HG03060 (cell line): Measurements from ENCODE around the gene MACROH2A1.

Experiments
- ATAC-seq: cut with Tn5 transposase; IDR thresholded peaks from one replicate; pipeline ENCODE4 v1.9.1; 2021; ENCODE audit warnings: low read depth, moderate number of reproducible peaks; ENCODE audit not compliant: unreplicated experiment

Gene MACROH2A1

DNA sequence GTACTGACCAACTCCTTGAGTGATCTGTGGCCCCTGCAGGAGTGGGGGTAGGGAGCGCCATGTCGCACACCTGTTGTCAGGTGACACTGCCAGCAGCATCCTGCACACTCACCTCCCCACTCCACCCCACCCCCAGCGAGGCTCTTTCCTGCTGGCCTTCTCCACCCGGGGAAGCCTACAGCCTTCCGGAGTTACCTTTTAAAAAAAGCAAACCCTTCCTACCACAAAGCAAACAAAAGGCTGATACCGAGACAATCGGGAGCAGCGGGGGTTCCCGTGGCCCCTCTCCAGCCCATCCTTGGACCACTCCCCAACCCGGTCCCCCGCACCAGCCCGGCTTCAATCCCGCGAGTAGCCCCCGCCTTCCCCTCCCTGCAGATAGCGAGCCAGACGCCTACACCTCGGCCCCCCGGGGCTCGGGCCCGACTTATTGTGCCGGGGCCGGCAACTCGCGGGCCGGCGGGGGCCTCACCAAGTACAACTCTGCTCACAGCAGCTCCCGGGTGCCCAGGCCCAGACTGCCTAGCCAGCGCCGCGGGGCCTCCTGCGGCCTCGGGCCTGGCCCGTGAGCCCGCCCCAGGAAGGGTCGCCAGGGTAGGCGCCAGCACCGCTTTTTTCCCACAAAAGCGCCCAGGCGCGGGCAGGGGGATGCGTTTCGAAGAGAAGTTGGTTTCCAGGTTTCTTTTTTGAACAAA lies 724 bp downstream of the MACROH2A1 start:
- no peak for ATAC-seq

DNA sequence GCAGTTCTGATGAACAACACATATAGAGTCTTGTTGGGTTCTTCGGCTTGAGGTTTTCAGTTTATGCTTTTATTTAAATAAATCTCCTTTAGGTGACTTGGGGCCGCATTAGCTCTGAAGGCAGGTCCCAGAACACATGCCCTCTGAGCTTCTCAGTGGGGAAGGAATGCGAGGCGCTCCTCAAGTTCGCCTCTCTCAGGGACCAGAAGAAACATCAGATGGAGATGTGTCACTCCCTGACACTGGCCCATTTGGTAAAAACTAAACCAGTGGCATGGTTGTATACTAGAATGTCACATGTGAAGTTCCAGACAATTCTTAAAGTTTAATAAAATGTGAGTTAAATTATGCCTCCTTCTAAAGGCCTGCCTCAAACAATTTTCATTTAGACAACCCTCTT lies 1.9 kb downstream of the MACROH2A1 start:
- ATAC-seq: no peak

DNA sequence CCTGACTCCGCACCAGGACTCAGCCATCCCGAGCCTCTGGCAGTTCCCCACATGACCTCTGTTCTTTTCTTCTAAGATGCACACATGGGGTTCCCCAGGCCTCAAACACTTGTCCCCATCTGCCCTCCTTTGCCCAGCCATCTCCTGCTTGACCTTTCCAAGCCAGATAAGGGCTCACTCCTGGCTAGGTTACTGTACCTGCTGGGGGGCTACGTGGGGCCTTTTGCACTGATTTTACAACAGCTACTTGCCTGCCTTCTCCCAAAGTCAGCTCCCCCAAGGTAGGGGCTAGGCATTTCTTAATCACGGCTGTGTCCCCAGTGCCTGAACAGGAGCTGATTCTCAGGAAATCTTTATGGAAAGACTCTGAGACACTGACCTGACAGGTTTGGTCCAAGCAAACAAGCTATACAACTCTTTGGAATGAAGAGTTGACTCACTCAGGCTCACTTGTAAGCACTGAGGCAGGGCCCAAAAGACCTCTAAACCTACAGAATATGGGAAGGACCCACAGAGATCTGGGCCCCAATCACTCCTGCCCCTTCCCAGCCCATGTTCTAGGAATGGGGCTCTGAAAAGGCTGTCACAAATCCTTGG lies 2.5 kb downstream of the MACROH2A1 start:
- no peak for ATAC-seq

DNA sequence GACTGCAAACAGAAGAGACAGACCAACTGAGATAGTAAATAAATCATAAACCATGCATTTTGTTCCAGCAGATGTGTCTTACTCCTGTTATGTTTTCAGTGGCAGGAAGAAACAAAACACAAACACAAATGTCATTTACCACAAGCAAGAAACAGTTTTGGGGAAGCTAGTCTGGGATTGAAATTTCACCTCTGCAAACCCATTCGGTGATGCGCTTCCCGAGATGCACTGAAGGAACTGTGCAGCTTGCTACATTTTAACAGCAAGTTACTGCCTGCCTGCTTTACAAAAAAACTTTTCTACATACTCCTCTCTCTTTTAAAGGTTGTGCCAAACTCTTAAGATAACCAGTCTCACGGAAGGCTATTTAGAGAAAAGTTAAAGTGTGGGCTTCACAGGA lies 3.2 kb downstream of the MACROH2A1 start:
- no peak for ATAC-seq

DNA sequence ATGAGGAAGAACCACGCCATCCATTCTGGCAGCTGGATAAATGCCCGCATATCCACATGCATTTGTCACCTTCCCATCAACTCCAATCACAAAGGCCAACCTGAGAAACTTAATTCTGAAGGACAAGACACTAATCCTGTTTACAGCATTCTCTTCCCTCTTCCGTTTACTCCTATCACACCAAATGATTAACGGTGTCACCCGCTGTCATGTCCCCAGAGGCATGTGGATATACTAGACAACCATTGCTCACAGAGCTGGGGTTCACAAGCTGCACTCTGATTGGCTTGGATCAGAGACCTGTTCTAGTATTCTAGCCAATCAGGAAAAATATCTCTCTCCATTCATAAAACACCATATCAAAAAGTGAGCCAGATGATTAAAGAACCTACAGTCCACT lies 3.6 kb downstream of the MACROH2A1 start:
- ATAC-seq: no peak

DNA sequence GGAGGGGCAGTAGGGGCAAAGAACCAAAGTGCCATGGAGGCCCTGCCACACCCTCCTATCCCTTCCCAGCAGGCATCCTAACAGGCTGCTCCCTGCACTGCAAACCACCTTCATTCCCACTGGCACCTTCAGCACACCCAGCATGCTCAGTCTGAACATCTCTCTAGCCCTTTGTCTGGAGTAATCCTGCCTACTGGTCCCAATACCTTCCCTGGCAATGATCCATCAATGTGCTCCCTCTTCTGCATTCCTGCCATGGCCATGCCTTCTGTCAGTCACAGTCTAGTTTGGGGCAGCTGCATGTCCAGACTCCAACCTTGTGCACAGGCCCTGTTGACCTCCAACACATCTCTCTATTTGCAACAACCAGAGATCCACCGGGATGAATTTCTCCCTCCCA lies 4.9 kb downstream of the MACROH2A1 start:
- no peak for ATAC-seq

DNA sequence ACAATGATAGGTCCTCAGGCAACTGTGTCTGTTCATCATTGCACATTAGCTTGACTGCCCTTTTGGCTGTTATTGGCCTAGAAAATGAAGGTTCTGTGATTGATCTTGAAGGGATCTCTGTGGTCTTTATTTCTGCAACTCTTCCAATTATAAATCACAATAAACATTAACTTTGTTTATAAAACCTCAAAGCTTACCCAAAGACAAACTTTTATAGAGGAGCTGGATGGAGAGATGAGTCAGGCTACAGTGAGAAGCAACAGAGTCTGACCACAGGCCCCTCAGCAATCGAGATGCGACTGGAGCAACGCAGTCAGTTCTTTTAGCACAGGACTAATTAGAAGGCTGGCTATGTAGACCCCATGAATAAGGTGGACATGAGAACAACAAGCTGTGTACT lies 5.3 kb downstream of the MACROH2A1 start:
- no peak for ATAC-seq

DNA sequence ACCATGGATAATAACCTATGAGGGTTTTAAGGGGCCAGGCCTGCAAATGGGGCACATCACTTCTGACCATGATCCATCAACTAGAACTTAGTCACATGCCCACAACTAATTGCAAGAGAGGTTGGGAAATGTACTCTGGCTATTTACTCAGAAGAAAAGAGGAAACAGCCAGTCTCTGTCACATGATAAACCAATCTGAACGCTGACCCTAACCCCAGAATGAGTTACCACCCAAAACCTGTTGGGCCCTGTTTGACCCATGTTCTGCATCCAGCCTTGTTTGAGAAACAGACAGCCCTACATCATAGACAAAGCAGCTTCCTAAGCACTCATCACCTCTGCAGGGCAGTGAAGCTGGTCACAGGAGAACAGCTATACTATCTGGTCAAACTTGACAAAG lies 5.8 kb downstream of the MACROH2A1 start:
- ATAC-seq: no peak

DNA sequence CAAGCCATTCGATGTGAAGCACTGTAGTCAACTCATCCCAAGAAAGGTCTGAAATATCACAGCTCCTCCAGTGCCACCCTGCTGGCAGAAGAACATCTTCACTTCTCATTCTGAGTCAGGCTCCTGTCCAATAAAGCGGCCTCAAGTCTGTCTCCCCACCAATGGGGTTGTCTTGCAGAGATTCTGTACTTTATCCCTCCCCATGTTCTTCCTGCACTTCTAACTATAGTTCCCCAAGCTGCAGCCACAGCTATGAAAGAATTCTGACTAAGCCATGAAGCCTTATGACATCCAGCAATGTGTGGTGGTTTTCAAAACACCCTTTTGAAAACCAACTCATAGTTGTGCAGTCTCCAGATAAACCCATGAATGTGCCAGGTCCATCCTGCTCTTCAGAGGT lies 6.8 kb downstream of the MACROH2A1 start:
- no peak for ATAC-seq

DNA sequence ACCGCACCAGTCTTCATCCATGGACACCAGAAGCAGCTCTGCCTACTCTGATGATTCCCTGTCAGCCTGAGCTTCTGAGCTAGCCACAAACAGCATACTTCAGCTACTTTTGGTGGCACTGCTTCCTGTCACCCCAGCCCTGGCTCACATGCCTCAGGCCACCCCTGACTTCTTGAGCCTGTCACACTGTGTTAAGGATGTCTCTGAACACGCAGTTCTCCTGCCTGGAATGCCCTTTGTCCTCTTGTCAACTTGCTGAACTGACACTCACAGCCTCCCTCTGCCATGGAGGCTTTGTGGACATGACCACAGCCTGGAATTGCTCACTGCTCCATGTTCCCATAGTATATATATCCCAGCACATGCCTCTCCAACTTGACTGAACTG lies 7.2 kb downstream of the MACROH2A1 start:
- ATAC-seq: no peak

DNA sequence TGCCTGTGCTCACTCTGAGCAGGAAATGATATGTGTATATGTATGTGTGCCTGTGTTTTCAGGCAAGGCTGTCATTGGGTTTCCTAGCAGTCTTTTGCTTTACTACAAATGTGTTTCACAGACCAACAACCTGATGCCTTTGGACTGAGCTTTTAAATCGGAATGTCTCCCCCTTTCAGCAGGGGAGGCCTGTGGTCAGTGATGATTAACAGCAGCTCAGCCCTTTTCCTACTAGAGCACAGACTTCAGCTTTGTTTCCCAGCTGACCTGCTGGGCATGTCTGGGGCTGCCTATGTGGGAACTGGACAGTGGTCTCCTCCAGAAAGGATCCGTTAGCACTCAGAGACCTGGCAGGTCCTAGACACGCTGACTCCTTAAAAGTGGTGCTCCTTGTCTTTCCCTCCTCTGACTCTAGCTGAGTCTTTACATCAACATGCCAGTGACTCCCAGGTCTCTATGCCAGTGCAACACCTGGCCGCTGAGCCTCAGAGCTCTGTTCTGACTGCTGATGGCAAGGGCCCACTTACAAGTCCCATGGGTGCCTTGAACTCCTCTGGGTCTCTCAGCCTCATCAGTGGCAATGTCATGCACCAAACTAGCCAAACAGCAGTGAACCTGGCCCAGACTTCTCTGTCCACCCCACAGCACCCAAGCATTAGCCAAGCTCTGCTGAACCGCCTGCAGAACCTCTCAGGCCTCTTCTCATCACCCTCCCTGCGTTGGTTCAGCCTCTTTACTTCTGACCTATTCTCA lies 7.7 kb downstream of the MACROH2A1 start:
- no peak for ATAC-seq

DNA sequence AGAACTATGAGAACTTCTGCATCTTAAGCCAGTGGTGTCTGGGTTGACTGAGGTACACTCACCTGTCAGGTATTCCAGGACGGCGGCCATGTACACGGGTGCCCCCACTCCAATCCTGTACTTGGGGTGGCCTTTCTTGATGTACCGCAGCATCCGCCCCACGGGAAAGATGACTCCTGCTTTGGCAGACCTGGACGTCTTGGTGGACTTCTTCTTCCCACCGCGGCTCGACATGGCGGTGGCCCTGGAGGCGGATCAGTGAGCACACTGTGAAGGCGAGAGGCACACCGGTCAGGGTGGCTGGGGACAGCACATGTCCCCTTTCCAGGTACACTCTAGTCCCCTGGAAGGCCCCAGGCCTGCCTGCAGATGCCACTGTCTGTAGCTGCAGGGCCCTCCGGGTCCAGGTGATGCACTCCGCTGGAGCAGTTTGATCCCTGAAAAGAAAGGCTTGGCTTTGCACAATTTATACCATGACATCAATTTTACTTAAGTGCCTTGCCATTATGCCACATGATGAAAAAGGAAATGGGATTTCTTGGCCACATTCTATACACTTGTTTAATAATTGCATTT lies 10.1 kb downstream of the MACROH2A1 start:
- no peak for ATAC-seq

DNA sequence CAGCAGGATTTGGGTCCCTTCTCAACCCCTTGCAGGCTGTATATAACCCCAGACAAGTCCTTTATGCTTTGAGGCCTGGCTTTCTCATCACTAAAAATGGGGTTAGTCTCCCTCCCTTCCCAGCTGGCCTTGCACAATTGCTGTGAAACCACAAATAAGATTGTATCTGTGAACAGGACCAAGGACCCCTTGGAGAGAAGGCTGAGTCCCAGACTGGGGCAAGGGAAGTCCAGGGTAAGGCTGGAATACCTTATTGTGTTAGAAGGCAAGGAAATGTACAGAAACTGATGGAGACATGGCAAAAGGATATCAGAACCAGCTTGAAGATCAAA lies 11.4 kb downstream of the MACROH2A1 start:
- no peak for ATAC-seq

DNA sequence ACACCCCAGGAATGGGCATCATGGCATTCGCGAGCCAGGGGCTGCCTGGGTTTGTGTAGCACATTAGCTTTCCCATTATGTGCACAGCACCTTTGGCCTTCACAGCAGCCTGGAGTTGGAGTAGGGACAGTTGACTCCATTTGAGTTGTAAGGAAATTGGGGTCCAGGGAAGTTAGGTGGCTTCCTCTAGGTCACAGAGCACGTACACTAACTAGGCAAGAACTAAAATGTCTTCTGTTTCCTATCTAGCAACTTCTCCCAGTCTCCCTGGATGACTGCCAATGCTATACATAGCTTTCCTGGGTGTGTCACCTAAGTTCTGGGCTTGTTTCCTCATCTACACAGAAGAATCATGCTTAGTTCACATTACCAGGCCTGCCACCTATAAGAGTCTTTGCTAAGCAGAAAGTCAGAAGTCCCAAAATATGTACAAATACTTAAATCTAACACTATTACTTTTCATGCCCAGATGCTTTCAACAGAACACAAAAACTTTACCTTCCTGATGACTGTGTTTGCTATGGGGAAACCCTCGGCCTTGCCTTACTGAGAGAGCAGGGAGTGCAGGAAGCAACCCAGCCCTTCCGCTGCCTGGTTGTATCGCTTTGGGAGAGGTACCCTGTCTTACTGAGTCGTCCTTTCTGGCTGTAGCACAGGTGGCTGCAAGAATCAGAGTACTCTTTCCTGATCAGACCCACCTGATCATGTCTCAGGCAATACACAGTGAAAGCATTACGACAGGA lies 12.0 kb downstream of the MACROH2A1 start:
- no peak for ATAC-seq

DNA sequence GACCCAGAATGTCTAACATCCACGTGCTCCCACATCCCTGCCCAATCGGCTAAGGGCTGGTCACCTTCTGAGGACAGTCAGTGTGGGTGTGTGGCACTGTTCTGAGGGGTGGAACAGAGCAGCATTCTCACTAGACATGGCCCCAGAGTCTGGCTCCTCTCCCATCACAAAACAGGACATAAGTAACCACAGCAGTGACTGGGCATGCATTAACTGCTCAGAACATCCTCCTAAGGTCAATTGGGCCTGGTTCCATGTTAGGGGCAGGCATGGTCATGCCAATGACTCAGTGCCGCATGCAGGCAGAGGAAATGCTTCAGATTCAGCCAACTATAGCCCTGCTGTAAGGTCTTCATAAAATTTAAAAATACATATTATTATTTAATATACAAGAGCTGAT lies 12.9 kb downstream of the MACROH2A1 start:
- no peak for ATAC-seq

DNA sequence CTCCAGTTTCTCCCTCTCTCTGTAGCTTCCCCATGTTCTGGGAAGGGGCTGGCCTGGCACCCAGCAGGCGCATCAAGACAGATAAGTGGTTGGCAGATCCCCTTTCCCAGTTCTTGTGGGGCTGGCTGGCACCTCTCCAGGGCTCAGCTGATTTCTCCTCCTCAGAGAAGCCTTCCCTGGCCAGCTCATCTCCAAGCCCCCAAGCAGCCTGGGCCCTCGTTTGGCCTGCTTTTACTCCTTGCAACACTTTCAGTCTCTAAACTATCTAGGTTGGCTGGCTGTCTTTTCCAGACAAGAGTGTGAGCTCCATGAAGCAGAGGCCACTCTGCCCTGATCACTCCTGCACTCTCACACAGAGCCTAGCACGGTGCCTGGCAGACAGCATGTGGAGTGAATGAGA lies 13.5 kb downstream of the MACROH2A1 start:
- ATAC-seq: no peak

DNA sequence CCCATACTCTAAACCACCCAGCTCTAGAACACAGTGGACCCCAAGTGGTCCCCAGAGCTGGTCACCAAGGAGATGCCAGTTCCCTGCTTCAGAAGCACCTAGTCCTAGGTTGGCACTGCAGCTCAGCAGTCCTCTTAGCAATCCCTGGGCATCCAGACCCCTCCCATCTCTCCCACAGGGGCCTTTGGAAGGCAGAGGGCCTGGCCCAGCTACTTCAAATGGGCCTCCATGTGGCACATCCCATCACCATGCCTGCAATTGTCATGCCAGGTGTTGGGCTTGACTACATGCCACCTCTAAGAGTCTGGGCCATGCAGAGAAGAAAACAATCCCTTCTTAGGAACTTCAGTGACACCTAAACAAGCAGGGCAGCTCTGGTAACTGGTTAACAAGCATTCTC lies 14.1 kb downstream of the MACROH2A1 start:
- no peak for ATAC-seq

DNA sequence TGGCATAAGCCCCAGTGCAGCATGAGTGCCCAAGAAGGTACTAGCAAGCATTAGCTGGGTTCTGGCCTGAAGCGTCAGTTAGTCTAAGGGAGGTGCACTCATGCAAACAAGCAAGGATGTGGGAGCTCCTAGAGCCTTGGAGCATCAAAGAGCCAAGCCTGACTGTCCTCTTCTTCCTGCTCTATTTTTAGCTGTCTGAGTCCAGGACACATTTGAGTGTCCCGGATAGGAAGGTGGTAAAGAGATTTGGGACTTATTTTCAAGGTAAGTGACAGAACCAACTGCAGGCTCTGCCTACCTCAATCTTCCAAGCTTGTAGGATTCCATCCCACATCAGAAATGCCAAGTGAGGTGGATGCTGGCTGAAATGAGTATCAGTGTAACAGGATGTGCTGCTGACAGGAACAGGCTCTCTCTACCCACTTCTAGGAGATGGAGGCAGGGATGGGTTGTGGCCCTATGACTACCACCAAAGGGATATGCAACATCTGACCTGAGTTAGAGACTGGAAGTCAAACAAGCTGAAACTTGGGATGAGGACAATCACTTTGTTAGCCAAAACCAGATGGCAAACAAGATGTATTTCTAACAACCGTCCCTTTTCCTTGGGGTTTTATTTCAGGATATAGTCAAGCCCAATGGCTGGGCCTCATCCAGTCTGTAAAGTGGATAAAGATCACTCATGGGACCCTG lies 15.1 kb downstream of the MACROH2A1 start:
- ATAC-seq: no peak

DNA sequence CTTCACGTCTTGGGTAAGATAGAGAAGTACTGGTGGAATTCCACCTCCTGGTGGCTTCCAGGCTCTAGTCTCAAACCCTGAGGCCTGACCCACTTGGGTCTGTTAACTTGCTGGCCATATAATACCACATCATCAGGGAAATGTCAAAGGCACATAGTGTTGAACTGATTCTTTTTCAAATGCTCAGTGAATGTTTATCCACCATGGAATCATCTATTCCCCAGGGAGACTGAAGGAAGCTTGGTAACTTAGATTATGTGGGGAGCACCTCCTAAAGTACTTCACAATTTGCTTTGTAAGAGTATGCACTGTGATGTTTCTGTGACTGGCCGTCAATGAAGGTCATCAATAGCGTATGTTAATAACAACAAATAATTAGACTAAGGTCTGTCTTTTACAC lies 16.1 kb downstream of the MACROH2A1 start:
- no peak for ATAC-seq

DNA sequence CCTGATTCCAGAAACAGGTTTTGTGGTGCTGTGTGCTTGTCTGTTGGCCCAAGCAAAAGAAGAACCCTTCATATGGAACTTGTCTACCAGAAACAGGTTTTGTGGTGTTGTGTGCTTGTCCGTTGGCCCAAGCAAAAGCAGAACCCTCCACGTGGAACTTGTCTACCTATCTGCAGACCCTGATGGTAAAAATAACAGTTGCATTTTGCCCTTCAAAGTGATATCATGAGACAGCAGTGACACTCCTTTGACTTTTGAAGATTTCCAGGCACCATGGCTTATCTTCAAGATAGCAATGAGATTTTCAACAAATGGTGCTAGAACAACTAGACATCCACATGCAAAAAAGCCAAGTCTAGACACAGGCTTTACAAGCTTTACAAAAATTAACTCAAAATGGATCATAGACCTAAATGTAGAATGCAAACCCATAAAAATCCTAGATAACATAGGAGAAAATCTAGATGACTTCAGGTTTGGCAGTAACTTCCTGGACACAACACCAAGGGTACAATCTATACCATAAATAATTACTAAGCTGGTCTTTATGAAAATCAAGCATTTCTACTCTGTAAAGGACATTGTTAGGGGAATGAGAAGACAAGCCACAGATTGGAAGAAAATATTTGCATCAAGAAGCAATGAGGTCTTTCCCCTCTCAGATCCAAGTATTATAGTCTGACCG lies 16.8 kb downstream of the MACROH2A1 start:
- ATAC-seq: no peak
